SK-N-SH (cell line): ENCODE measurements around the gene ARRDC2.

Experiments
- GATA2 ChIP-seq: sonication (generic); formaldehyde crosslinking; IDR thresholded peaks from 2 replicates; pipeline ENCODE4 v1.5.0; 2020; ENCODE audit warnings: mild to moderate bottlenecking, missing genetic modification reagents
- TF ChIP-seq, protein P1 (sequence below): fragments of 200-600 bp; sonication (generic); IDR thresholded peaks from 2 replicates; pipeline ENCODE4 v1.6.1; 2017; ENCODE audit warnings: antibody characterized with exemption, mild to moderate bottlenecking, moderate library complexity

- TF ChIP-seq GATA2 (CRISPR knock-in tag): no peak
- TF ChIP-seq, protein P1, sequence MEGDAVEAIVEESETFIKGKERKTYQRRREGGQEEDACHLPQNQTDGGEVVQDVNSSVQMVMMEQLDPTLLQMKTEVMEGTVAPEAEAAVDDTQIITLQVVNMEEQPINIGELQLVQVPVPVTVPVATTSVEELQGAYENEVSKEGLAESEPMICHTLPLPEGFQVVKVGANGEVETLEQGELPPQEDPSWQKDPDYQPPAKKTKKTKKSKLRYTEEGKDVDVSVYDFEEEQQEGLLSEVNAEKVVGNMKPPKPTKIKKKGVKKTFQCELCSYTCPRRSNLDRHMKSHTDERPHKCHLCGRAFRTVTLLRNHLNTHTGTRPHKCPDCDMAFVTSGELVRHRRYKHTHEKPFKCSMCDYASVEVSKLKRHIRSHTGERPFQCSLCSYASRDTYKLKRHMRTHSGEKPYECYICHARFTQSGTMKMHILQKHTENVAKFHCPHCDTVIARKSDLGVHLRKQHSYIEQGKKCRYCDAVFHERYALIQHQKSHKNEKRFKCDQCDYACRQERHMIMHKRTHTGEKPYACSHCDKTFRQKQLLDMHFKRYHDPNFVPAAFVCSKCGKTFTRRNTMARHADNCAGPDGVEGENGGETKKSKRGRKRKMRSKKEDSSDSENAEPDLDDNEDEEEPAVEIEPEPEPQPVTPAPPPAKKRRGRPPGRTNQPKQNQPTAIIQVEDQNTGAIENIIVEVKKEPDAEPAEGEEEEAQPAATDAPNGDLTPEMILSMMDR: no peak
Measured at GRCh38 chr19:17982430-17982829, 25.5 kb upstream of the ARRDC2 start.
